Measurements from ENCODE around the gene ZNF236. TPM values are rescaled to one million over a fixed set of nuclear protein-coding genes. Genes with fewer than 3 reads are reported as not detected.

The ZNF236 gene
- total and polyA plus RNA-seq, 2 of the 8 experiments (the other 6 are each of a cell fraction or from before 2014, with no cell fraction given), result 6.7 to 14.5 TPM

- no peak for TF ChIP-seq NANOG (IDR thresholded peaks at IDR 0.05; ENCODE audit: insufficient read depth, low read depth, low read length, poor library complexity, severe bottlenecking)
- TF ChIP-seq EP300 (IDR thresholded peaks at IDR 0.05; ENCODE audit: borderline replicate concordance in 1 of 2, low read depth in 2 of 2, low read length in 2 of 2), result no peak
- no peak for TF ChIP-seq JUN (IDR thresholded peaks at IDR 0.05; ENCODE audit: low read depth, low read length)
- no peak for TF ChIP-seq CBX5 (IDR thresholded peaks at IDR 0.05; ENCODE audit: low read depth, low read length)
- no peak for TF ChIP-seq SUZ12 (IDR thresholded peaks at IDR 0.05; ENCODE audit: low read length)
Observed at GRCh38 chr18:77008576-77009315, 186.4 kb downstream of the ZNF236 start (continued).

Data from H1 (cell line).